Measurements from ENCODE around the gene PPP1R14C. TPM values are rescaled to one million over a fixed set of nuclear protein-coding genes. Genes with fewer than 3 reads are reported as not detected.

PPP1R14C gene
- total RNA-seq, 6 experiments from 2014 or later: 0.17 TPM; not detected in 5

DNA sequence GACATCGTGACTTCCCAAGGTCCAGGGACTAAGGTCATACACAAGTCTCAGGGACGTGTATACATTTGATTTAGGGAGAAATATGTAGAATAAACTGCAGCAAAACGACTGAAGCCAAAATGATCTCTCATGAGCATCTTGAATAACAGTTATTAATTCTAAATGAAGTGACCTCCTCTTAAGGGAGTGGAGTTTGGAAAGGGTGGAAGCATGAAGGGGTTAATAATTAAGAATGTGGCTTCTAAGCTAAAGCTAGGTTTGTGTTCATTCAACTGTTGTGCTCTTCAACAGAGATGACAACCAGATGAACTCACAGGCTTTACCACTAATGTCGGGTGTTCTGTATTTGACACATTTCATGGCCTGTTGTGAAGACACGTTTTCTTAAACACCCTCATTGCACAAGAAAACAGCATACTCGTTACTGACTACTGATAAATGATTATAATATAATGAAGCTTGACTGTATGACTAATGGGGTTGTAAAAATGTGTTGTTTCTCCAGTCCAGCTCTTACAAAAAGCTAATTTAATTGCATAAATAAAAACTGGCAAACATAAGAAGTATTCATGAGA, 1.5 kb downstream of the PPP1R14C start:
- Mint-ChIP-seq H3K4me3 (no peak overlapping the region), H3K9me3 (no peaks in the 10 kb centered on the region), H3K27ac (no peak overlapping the region), H3K36me3 (ENCODE audit: low read depth) (no peaks in the 10 kb centered on the region), H3K27me3 (ENCODE audit: insufficient read depth) (peaks cover 34% of the 10 kb centered on the region), H3K4me1 (ENCODE audit: low read depth) (peaks cover 5% of the 10 kb centered on the region)
- TF ChIP-seq CTCF (IDR thresholded peaks at IDR 0.05): no peak
- DNase-seq: no peak

- H3K27ac Mint-ChIP-seq: no peak overlapping the region
- no peaks in the 10 kb centered on the region for H3K36me3 Mint-ChIP-seq (ENCODE audit: low read depth)
- peaks cover 38% of the 10 kb centered on the region for H3K27me3 Mint-ChIP-seq (ENCODE audit: insufficient read depth)
- no peak for DNase-seq
- no peaks in the 10 kb centered on the region for H3K9me3 Mint-ChIP-seq
- no peak overlapping the region for H3K4me3 Mint-ChIP-seq
- TF ChIP-seq CTCF (IDR thresholded peaks at IDR 0.05): no peak
- peaks cover 5% of the 10 kb centered on the region for H3K4me1 Mint-ChIP-seq (ENCODE audit: low read depth)
These were observed 2.6 kb downstream of the PPP1R14C start for GRCh38 chr6:150145427-150145826.

DNA sequence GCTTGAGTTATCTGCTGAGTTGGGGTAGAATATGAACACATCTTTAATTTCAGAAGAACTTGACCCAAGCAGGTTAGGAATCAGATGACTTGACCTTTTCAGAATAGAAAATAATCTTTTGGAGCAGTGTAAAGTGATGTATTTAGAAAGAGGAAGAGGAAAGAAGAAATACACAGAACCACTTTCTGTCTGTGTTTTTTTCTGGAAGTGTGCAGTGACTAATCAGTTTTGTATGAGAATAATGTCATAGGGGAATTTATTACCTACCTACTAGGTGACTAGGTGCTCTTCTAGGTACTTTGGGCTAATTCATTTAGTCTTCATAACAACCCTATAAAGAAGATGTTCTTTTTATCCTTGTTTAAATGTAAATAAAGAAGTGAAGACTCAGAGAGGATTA, 3.0 kb downstream of the PPP1R14C start:
- no peak for TF ChIP-seq CTCF (IDR thresholded peaks at IDR 0.05)
- H3K4me3 Mint-ChIP-seq: no peak overlapping the region
- peaks cover 38% of the 10 kb centered on the region for H3K27me3 Mint-ChIP-seq (ENCODE audit: insufficient read depth)
- peaks cover 5% of the 10 kb centered on the region for H3K4me1 Mint-ChIP-seq (ENCODE audit: low read depth)
- H3K9me3 Mint-ChIP-seq: no peaks in the 10 kb centered on the region
- no peak for DNase-seq
- H3K27ac Mint-ChIP-seq: no peak overlapping the region
- H3K36me3 Mint-ChIP-seq (ENCODE audit: low read depth): no peaks in the 10 kb centered on the region

GRCh38 chr6:150146436-150146835, 3.6 kb downstream of the PPP1R14C start:
- no peak for DNase-seq
- no peak overlapping the region for H3K27ac Mint-ChIP-seq
- no peak overlapping the region for H3K4me3 Mint-ChIP-seq
- TF ChIP-seq CTCF (IDR thresholded peaks at IDR 0.05): no peak
- no peaks in the 10 kb centered on the region for H3K36me3 Mint-ChIP-seq (ENCODE audit: low read depth)
- no peaks in the 10 kb centered on the region for H3K9me3 Mint-ChIP-seq
- peaks cover 5% of the 10 kb centered on the region for H3K4me1 Mint-ChIP-seq (ENCODE audit: low read depth)
- peaks cover 38% of the 10 kb centered on the region for H3K27me3 Mint-ChIP-seq (ENCODE audit: insufficient read depth)

GRCh38 chr6:150149146-150149545, 6.3 kb downstream of the PPP1R14C start:
- DNase-seq: no peak
- Mint-ChIP-seq H3K27ac (no peak overlapping the region), H3K27me3 (ENCODE audit: insufficient read depth) (peaks cover 28% of the 10 kb centered on the region), H3K4me1 (ENCODE audit: low read depth) (peaks cover 8% of the 10 kb centered on the region; the same call in 1 of the 2 replicates), H3K36me3 (ENCODE audit: low read depth) (no peaks in the 10 kb centered on the region), H3K4me3 (no peak overlapping the region), H3K9me3 (no peaks in the 10 kb centered on the region)
- no peak for TF ChIP-seq CTCF (IDR thresholded peaks at IDR 0.05)

- H3K27me3 Mint-ChIP-seq (ENCODE audit: insufficient read depth): peaks cover 24% of the 10 kb centered on the region
- H3K27ac Mint-ChIP-seq: no peak overlapping the region
- no peaks in the 10 kb centered on the region for H3K9me3 Mint-ChIP-seq
- no peak for DNase-seq
- H3K36me3 Mint-ChIP-seq (ENCODE audit: low read depth): no peaks in the 10 kb centered on the region
- H3K4me1 Mint-ChIP-seq (ENCODE audit: low read depth): peaks cover 8% of the 10 kb centered on the region; the same call in 1 of the 2 replicates
- no peak for TF ChIP-seq CTCF (IDR thresholded peaks at IDR 0.05)
- no peak overlapping the region for H3K4me3 Mint-ChIP-seq
These were observed 7.6 kb downstream of the PPP1R14C start for GRCh38 chr6:150150458-150150820.
